HG02943 (cell line): ENCODE results near the gene PARVB.

Experiments used
- ATAC-seq: cut with Tn5 transposase; IDR thresholded peaks from one replicate; pipeline ENCODE4 v1.9.1; 2021; ENCODE audit warnings: mild to moderate bottlenecking, low read depth, moderate library complexity; ENCODE audit not compliant: unreplicated experiment

PARVB gene

DNA sequence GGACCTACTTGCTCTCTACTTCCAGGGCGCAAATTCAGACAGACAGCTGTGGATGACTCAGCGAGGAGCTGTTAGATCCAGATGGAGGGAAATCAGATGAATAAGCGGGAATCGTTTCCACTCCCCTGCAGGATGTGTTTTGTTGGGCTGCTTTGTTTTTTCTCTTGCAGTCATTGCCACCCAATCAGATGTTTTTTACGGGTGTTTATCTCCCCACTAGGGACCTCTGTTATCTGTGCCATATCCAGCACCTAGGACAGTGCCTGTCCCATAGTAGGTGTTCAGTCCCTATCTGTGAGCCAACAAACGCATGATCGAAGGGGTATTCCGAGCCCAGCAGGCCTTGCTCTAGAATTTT is 105.5 kb downstream of the PARVB start:
- no peak for ATAC-seq

DNA sequence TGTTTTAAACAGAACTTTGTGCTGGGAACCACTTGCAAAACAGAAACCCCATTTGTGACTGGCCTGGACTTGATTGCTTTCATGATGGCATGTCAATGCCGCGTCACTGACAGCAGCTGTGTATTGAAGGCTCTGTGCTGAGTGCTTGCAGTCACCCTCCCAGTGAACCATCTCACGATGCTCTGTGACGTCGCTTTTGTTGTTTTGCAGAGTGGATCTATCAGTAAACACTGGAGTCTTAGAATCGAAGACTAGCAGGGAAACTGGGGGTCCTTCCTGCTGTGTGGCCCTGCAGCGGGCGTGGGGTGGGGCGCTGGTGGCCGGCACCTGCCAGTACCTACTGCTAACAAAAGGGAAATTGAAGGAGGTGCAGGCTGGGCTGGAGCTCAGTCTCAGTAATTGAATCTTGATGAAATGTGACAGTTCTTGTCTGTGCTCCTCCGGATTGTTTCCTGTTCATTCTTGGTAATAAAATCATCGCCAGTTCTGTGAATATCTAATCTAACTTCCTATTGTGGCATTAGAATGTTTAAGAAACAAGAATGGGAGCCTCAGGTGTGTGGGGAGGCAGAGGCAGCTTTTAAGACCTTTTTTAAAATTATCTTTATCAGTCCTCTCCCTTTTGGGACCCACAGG is 106.1 kb downstream of the PARVB start:
- no peak for ATAC-seq

DNA sequence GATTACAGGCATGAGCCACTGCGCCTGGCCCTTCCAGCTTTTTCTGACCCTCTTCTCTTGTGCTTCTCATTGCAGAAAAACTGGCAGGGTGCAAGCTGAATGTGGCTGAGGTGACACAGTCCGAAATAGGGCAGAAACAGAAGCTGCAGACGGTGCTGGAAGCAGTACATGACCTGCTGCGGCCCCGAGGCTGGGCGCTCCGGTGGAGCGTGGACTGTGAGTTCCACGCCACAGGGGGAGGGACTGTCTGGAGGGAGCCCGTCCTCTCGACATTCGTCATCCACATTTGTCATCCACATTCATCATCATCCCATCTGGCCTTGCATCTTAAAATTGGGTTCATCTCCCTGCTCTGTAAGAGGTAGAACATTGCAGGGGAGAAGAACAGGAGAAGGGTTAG is 107.3 kb downstream of the PARVB start:
- ATAC-seq: no peak

DNA sequence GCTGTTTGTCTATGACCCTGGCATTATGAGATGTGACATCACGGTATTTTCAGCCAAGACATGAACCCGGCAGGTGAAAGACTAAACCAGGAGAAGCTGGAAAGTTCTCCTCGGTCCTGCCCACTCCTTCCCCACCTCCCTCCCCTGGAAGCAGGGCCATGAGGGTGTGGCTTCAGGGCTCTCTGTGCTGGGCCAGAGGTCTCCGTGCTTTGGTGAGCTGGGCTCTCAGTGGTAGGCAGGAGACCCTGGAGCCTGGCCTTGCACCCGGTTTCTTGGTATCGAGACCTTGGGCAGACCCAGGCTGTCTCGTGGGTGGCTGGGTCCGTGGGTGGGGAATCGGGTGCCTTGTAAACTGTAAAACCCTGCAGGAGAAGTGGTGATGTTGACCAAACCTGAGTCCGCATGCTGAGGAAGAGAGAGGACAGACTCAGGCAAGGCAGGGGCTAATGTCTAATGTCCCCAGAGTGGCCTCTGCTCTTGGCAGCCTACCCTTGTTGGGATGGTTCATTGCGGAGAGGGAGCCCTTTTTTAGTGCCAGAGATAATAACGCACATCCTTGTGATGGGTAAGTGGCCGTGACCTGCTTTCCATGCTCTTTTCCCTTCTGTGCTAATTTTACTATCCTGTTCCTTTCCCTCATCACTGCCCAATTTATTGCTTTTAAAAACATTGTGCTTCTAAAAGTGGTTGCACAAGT is 108.0 kb downstream of the PARVB start:
- no peak for ATAC-seq

DNA sequence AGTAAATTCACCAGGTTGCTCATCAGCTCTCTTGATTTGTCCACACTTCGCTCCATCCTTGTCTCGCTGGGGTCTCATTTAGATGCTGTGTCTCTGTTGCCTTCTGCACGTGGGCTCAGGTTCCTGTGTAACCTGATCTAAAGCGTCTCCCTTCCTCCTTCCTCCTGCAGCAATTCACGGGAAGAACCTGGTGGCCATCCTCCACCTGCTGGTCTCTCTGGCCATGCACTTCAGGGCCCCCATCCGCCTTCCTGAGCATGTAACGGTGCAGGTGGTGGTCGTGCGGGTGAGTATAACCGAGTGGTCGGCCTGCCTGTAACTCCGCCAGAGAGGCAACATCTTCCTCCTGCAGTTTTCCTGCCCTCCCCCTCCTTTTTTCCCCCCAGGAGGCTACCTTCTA is 108.6 kb downstream of the PARVB start:
- no peak for ATAC-seq

GRCh38 chr22:44133161-44133560 is 109.1 kb downstream of the PARVB start:
- no peak for ATAC-seq

DNA sequence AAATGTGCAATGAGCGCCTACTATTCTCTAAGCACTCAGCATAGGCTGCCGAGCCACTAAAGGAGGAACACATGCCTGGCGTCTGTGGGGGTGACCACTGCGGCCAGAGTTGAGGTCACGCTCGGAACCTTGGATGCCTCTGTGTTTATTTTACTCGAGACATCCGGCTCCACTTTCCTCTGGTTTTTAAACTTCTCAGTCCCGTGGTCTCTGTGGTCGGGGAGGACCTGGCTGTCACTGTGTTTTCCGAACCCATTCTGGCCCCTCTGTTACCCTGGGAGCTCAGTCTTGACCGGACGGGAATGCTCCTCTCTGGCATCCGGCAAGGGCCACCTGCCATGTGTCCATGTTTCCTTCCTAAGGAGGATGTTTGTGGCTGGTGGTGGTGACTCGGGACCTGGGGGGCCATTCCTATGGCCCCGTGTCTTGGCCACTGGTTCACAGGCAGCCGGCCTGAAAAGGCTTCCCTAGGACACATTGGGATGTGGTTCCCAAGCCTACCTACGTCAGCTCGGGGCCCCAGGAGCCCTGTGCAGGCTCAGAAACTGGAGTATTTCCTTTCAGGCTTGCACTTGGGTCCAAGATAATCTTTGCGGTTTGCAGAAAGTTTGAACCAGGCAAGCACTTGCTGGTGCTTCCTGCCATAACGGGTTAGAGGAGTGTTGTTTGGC is 109.9 kb downstream of the PARVB start:
- no peak for ATAC-seq

- no peak for ATAC-seq
These were observed 112.0 kb downstream of the PARVB start for GRCh38 chr22:44136112-44136511.

DNA sequence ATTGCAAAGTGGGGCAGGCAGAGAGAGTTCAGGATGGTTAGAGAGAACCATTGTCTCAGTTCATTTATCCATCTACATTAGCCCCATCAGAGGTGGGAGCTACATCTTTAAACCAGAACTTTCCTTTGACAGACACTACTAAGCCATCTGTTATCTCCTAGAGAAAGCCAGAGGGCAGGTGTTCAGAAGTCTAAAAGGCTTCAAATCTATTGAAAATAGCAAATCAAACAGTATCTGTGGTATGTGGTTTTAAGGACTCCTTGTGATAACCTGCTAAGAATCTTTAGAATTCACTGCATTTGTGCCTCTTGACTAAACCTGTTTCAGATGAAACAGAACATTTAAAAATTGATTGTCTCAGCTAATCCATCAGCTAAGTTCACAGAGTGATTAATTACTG is 112.7 kb downstream of the PARVB start:
- no peak for ATAC-seq

- ATAC-seq: no peak
These were observed 113.3 kb downstream of the PARVB start for GRCh38 chr22:44137415-44137814.

DNA sequence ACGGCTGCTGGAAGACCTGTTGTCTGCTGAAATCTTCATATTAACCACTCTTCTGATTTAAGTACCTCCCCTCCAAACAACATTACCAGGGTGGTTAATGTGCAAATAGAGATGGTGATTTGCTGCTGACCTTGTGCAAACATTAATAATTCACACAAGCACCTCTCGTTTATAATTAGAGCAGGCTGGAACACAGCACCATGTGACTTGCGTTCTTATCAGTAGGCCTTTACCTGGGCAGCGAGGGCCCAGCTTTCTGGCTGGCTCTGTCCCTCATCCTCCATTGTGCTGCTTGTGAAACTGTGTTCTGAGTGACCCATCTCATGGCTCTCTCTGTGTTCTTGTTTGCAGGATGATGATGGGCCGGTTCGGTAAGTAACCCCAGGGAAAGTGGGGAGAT is 115.7 kb downstream of the PARVB start:
- no peak for ATAC-seq

GRCh38 chr22:44142421-44143104 is 118.5 kb downstream of the PARVB start:
- ATAC-seq: no peak

DNA sequence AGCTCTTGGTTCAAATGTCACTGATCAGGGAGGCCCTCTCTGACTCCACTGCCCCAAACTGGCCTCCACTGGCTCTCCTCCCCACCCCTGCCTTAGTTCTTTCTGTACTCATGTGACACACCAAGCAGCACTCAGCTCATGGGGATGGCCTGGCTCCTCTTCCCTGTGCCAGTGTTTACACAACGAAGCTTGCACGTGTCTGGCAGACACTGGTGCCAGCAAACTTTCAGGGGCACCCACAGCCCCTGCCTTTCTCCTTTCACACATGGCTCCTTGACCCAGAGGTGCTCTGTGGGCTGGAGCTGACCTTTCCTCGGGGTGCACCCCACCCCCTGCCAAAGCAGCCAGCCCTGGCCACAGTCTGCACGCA is 119.0 kb downstream of the PARVB start:
- ATAC-seq: no peak

DNA sequence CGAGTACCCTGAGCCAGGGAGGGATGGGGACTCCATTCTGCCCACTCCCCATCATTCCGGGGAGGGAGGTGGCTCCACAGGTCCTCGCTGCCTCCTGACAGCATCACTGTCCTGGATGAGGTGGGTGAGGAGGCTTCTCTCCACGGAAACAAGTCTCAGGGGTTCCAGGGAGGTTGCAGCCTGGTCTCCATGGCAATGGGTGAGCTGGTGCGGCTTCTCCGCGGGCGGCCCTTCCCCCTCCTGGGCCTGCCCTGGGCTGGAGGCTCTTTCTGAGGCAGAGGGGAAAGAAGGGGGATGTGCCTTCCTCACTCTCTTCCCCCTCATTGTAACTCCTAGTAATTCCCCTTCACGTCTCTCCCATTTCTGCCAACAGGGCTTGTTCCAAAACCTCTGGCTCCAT is 119.5 kb downstream of the PARVB start:
- ATAC-seq: no peak

GRCh38 chr22:44144046-44144569 is 120.0 kb downstream of the PARVB start:
- ATAC-seq: no peak

GRCh38 chr22:44145544-44145943 is 121.4 kb downstream of the PARVB start:
- ATAC-seq: no peak

DNA sequence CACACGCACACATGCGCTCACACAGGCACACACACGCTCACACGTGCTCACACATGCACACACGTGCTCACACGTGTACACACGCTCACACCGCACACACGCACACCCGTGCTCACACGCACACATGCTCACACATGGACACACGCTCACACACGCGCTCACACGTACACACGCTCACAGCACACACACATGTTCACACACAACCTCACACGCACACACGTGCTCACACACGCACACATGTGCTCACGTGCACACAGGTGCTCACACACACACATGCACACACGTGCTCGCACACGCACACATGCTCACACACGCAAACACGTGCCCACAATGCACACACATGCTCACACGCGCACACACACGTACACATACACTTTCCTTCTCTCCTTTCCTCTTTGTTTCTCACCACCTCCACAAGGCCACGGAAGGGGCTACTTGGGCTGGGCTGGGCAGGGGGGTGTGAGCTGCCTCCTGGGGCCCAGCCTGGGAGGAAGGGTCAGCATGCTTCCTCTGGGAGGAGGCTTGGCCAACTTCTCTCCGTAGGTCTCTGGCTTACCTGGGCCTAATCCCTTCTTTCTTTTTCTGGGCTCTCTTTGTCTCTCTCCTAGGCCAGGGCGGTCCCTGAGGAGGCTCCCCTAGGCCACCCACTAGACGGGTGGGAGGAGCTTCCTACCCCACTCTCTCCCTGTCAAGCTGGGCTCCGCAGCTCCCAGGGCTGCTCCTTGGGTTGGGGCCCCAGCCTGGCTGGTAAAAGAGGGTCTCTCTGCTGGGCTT is 122.2 kb downstream of the PARVB start:
- ATAC-seq: no peak

DNA sequence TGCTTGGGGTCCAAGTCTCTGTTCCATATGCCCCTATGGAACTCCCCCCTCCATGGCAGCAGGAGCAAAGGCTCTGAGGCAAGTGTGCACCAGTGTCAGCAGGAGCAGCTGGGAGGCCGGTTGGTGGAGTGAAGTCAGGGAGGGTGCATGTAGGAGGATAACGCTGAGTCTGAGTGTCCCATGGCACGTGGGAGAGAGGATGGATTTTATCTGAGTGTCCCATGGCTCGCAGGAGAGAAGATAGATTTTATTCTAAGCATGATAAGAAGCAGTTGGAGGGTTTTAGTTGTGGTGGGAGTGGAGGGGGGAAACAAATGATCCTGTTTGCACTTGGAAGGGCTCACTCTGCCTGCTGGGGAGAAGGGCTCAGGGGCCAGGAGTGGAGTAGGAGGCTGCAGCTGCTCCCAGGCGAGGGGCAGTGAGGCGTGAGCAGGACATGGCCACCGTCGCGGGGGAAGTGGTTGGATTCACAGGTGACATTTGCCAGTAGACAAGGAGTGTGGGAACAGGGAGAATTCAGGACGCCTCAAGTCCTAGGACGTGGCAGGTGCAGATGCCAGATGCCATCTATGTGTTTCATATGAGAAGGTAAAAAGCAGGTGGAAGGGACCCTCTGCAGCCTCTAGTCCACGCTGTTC is 123.0 kb downstream of the PARVB start:
- no peak for ATAC-seq

DNA sequence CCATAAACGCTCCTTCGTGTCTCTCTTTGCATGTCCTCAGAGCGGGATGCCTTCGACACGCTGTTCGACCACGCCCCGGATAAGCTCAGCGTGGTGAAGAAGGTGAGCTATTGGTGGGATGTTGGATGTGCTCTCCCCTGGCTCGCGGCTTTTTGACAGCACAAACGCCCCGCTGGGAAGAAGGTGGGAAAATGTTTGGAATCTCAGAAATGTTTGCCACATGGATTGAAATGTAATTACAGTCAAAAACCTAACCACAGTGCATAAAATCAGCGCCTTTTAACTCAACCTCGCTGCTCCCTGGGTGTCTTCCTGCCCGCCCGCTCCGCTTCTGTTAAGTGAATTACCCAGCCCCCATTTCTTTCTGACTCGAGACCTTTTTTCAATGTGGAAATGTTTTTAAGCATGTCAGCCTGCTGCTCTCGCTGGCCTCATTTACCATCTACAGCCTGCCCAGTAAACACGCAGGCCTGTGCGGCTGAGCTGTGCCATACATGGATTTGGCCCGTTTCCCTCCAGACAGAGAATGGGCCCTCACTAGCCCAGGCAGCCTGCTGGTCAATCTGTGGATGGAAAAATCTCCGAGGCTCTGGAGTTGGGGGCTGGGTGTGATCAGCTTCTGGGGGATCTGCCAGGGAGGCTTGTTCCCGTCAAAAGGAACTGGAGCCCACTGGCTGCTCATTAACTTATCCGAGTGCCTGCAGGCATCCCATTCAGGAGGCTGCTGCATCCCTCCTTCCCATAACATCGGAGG is 123.9 kb downstream of the PARVB start:
- ATAC-seq: no peak
